H1 (cell line): ENCODE data around the gene ICAM2.

ENCODE experiments used
- CBX5 ChIP-seq: fragments of 300-800, 300-1000 bp; sonication (generic); IDR thresholded peaks from 2 replicates; pipeline ENCODE4 v1.7.1; 2016; ENCODE audit warnings: antibody characterized with exemption, low read length, low read depth
- CTCF ChIP-seq, 3 experiments: IDR thresholded peaks; 1 replicate in 2 of 3; 2 replicates in 1 of 3; pipeline versions ENCODE4 v1.5.1 to v1.6.1; 2011; ENCODE audit warnings: low read length in 3 of 3, mild to moderate bottlenecking in 3 of 3, inconsistent platforms in 2 of 3, low read depth in 1 of 3, moderate library complexity in 1 of 3; ENCODE audit not compliant: insufficient read depth in 1 of 3; ENCODE audit errors: control extremely low read depth in 1 of 3
- E2F6 ChIP-seq: IDR thresholded peaks from 2 replicates; pipeline ENCODE4 v1.6.1; 2012; ENCODE audit warnings: inconsistent platforms
- EZH2 ChIP-seq: fragments of 200-600 bp; sonication (generic); IDR thresholded peaks from 2 replicates; pipeline ENCODE4 v1.7.1; 2012; ENCODE audit warnings: low read depth, mild to moderate bottlenecking, moderate library complexity, low read length, inconsistent platforms; ENCODE audit not compliant: severe bottlenecking
- GABPA ChIP-seq: IDR thresholded peaks from 2 replicates; pipeline ENCODE4 v1.6.1; 2011; ENCODE audit warnings: mild to moderate bottlenecking, low read length, moderate library complexity, borderline replicate concordance; ENCODE audit not compliant: insufficient read depth
- GTF2F1 ChIP-seq: IDR thresholded peaks from 2 replicates; pipeline ENCODE4 v1.6.1; 2012; ENCODE audit warnings: low read depth, low read length, improper control_type of control experiment, borderline replicate concordance
- HDAC6 ChIP-seq: IDR thresholded peaks from one replicate; pipeline ENCODE4 v1.7.1; 2012; ENCODE audit warnings: low read depth, mild to moderate bottlenecking, inconsistent platforms, low read length, moderate library complexity
- POLR2AphosphoS5 ChIP-seq: IDR thresholded peaks from 2 replicates; pipeline ENCODE4 v1.6.1; 2011; ENCODE audit warnings: low read depth, low read length
- SP1 ChIP-seq: IDR thresholded peaks from 2 replicates; pipeline ENCODE4 v1.6.1; 2011; ENCODE audit warnings: low read depth, low read length
- SP4 ChIP-seq: IDR thresholded peaks from 2 replicates; pipeline ENCODE4 v1.6.1; 2012; ENCODE audit warnings: low read length, inconsistent platforms
- TAF1 ChIP-seq: IDR thresholded peaks from 2 replicates; pipeline ENCODE4 v1.6.1; 2011; ENCODE audit warnings: mild to moderate bottlenecking, low read depth, low read length

GRCh38 chr17:64005734-64006167 lies 14.7 kb downstream of the ICAM2 start:
- TF ChIP-seq CTCF (IDR thresholded peaks at IDR 0.05; ENCODE audit: control extremely low read depth in 1 of 3, insufficient read depth in 1 of 3, low read depth in 1 of 3, low read length in 3 of 3) (no peak), GTF2F1 (no peak), EZH2 (no peak), POLR2AphosphoS5 (no peak), CBX5 (no peak), SP1 (no peak), TAF1 (no peak), GABPA (no peak), E2F6 (no peak), SP4 (no peak), HDAC6 (no peak)
